OCI-LY7 (cell line): ENCODE data around the gene SLC45A1.

ENCODE experiments used
- EZH2phosphoT487 ChIP-seq: fragments of 200-600 bp; sonication (generic); IDR thresholded peaks from 2 replicates; pipeline ENCODE4 v1.6.1; 2018; ENCODE audit warnings: low read depth, borderline replicate concordance, mild to moderate bottlenecking, mixed run types, antibody characterized with exemption, low read length, moderate library complexity, mixed read lengths
- TF ChIP-seq, protein P1 (sequence below): fragments of 200-600 bp; sonication (generic); conservative IDR thresholded peaks from 2 replicates; pipeline ENCODE4 v1.5.1; 2014; ENCODE audit warnings: mild to moderate bottlenecking, antibody characterized with exemption, low read length, moderate library complexity, mixed read lengths

DNA sequence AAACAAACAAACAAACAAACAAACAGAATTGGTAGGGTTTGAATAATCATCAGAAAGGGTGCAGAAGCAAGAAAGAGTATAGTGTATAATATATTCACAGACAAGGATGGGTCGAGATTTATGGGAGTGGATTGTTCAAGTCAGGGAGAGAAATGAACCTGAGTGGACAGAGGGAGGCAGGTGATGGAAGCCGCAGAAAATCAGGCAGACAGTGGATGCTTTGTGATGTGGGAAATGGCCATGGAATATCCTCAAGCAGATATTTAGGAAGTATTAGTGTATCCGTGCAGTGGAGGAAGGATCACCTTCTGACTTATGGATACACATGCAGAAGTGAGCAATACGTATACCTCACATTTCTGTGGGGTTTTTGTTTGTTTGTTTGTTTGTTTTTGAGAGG, 14.0 kb upstream of the SLC45A1 start:
- TF ChIP-seq, protein P1, sequence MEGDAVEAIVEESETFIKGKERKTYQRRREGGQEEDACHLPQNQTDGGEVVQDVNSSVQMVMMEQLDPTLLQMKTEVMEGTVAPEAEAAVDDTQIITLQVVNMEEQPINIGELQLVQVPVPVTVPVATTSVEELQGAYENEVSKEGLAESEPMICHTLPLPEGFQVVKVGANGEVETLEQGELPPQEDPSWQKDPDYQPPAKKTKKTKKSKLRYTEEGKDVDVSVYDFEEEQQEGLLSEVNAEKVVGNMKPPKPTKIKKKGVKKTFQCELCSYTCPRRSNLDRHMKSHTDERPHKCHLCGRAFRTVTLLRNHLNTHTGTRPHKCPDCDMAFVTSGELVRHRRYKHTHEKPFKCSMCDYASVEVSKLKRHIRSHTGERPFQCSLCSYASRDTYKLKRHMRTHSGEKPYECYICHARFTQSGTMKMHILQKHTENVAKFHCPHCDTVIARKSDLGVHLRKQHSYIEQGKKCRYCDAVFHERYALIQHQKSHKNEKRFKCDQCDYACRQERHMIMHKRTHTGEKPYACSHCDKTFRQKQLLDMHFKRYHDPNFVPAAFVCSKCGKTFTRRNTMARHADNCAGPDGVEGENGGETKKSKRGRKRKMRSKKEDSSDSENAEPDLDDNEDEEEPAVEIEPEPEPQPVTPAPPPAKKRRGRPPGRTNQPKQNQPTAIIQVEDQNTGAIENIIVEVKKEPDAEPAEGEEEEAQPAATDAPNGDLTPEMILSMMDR = no peak
- no peak for TF ChIP-seq EZH2phosphoT487
